H1 (cell line): ENCODE results near the gene CD28. TPM values are rescaled to one million over a fixed set of nuclear protein-coding genes. Genes with fewer than 3 reads are reported as not detected.

Source experiments
- CEBPB ChIP-seq: IDR thresholded peaks from 2 replicates; pipeline ENCODE4 v1.6.1; 2012; ENCODE audit warnings: low read depth, low read length
- GTF2F1 ChIP-seq: IDR thresholded peaks from 2 replicates; pipeline ENCODE4 v1.6.1; 2012; ENCODE audit warnings: low read depth, low read length, improper control_type of control experiment, borderline replicate concordance
- KDM4A ChIP-seq: IDR thresholded peaks from one replicate; pipeline ENCODE4 v1.7.1; 2012; ENCODE audit warnings: low read depth, mild to moderate bottlenecking, moderate library complexity, low read length, inconsistent platforms; ENCODE audit not compliant: severe bottlenecking
- KDM5A ChIP-seq: fragments of 200-600 bp; IDR thresholded peaks from 2 replicates; pipeline ENCODE4 v1.7.1; 2012; ENCODE audit warnings: mild to moderate bottlenecking, low read length, inconsistent platforms, mixed read lengths
- POLR2A ChIP-seq, 2 experiments: IDR thresholded peaks; 1 replicate in 1 of 2; 2 replicates in 1 of 2; pipeline ENCODE4 v1.6.1; 2011; ENCODE audit warnings: low read depth in 2 of 2, low read length in 2 of 2, mild to moderate bottlenecking in 2 of 2; ENCODE audit errors: control extremely low read depth in 1 of 2
- RFX5 ChIP-seq: IDR thresholded peaks from 2 replicates; pipeline ENCODE4 v1.6.1; 2011; ENCODE audit warnings: low read depth, low read length, improper control_type of control experiment, borderline replicate concordance
- SP4 ChIP-seq: IDR thresholded peaks from 2 replicates; pipeline ENCODE4 v1.6.1; 2012; ENCODE audit warnings: low read length, inconsistent platforms
- TEAD4 ChIP-seq: IDR thresholded peaks from 2 replicates; pipeline ENCODE4 v1.6.1; 2012; ENCODE audit warnings: low read depth, low read length, inconsistent platforms, mixed read lengths
- polyA plus RNA-seq, 7 experiments: library from polyadenylated mRNA; depleted of rRNA in 3 of 7; stranded (reverse) in 5 of 7; unstranded in 2 of 7; fragments of >200 nt in 5 of 7; fragments of 200-250 nt in 2 of 7; gene quantifications; 1 replicate in 5 of 7; 2 replicates in 1 of 7; 4 replicates in 1 of 7; pipeline versions ENCODE4 v1.2.1 to v1.2.3, GENCODE V29; 2011 to 2013; ENCODE audit warnings: missing spikeins in 2 of 7, mixed read lengths in 2 of 7
- total RNA-seq: library from RNA; stranded (reverse); fragmentation: NEBNext Ultra II Directional; extraction: Animal tissue kit (Norgen Biotek cat#: 25700); gene quantifications from 2 replicates; pipeline ENCODE4 v1.2.1, GENCODE V29; 2021
- TF ChIP-seq, protein P1 (sequence below): fragments of 300-600 bp; sonication (generic); IDR thresholded peaks from 2 replicates; pipeline ENCODE4 v1.7.1; 2012; ENCODE audit warnings: low read length, moderate library complexity, mild to moderate bottlenecking, inconsistent platforms; ENCODE audit not compliant: insufficient replicate concordance

CD28 gene
- total and polyA plus RNA-seq, 2 of the 8 experiments (the other 6 are each of a cell fraction or from before 2014, with no cell fraction given): not detected

- TF ChIP-seq, protein P1, sequence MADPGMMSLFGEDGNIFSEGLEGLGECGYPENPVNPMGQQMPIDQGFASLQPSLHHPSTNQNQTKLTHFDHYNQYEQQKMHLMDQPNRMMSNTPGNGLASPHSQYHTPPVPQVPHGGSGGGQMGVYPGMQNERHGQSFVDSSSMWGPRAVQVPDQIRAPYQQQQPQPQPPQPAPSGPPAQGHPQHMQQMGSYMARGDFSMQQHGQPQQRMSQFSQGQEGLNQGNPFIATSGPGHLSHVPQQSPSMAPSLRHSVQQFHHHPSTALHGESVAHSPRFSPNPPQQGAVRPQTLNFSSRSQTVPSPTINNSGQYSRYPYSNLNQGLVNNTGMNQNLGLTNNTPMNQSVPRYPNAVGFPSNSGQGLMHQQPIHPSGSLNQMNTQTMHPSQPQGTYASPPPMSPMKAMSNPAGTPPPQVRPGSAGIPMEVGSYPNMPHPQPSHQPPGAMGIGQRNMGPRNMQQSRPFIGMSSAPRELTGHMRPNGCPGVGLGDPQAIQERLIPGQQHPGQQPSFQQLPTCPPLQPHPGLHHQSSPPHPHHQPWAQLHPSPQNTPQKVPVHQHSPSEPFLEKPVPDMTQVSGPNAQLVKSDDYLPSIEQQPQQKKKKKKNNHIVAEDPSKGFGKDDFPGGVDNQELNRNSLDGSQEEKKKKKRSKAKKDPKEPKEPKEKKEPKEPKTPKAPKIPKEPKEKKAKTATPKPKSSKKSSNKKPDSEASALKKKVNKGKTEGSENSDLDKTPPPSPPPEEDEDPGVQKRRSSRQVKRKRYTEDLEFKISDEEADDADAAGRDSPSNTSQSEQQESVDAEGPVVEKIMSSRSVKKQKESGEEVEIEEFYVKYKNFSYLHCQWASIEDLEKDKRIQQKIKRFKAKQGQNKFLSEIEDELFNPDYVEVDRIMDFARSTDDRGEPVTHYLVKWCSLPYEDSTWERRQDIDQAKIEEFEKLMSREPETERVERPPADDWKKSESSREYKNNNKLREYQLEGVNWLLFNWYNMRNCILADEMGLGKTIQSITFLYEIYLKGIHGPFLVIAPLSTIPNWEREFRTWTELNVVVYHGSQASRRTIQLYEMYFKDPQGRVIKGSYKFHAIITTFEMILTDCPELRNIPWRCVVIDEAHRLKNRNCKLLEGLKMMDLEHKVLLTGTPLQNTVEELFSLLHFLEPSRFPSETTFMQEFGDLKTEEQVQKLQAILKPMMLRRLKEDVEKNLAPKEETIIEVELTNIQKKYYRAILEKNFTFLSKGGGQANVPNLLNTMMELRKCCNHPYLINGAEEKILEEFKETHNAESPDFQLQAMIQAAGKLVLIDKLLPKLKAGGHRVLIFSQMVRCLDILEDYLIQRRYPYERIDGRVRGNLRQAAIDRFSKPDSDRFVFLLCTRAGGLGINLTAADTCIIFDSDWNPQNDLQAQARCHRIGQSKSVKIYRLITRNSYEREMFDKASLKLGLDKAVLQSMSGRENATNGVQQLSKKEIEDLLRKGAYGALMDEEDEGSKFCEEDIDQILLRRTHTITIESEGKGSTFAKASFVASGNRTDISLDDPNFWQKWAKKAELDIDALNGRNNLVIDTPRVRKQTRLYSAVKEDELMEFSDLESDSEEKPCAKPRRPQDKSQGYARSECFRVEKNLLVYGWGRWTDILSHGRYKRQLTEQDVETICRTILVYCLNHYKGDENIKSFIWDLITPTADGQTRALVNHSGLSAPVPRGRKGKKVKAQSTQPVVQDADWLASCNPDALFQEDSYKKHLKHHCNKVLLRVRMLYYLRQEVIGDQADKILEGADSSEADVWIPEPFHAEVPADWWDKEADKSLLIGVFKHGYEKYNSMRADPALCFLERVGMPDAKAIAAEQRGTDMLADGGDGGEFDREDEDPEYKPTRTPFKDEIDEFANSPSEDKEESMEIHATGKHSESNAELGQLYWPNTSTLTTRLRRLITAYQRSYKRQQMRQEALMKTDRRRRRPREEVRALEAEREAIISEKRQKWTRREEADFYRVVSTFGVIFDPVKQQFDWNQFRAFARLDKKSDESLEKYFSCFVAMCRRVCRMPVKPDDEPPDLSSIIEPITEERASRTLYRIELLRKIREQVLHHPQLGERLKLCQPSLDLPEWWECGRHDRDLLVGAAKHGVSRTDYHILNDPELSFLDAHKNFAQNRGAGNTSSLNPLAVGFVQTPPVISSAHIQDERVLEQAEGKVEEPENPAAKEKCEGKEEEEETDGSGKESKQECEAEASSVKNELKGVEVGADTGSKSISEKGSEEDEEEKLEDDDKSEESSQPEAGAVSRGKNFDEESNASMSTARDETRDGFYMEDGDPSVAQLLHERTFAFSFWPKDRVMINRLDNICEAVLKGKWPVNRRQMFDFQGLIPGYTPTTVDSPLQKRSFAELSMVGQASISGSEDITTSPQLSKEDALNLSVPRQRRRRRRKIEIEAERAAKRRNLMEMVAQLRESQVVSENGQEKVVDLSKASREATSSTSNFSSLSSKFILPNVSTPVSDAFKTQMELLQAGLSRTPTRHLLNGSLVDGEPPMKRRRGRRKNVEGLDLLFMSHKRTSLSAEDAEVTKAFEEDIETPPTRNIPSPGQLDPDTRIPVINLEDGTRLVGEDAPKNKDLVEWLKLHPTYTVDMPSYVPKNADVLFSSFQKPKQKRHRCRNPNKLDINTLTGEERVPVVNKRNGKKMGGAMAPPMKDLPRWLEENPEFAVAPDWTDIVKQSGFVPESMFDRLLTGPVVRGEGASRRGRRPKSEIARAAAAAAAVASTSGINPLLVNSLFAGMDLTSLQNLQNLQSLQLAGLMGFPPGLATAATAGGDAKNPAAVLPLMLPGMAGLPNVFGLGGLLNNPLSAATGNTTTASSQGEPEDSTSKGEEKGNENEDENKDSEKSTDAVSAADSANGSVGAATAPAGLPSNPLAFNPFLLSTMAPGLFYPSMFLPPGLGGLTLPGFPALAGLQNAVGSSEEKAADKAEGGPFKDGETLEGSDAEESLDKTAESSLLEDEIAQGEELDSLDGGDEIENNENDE: no peak
- no peak for TF ChIP-seq RFX5
- no peak for TF ChIP-seq GTF2F1
- no peak for TF ChIP-seq KDM5A
- no peak for TF ChIP-seq POLR2A (IDR thresholded peaks at IDR 0.05; ENCODE audit: control extremely low read depth in 1 of 2, low read depth in 2 of 2, low read length in 2 of 2)
- TF ChIP-seq TEAD4: no peak
- no peak for TF ChIP-seq CEBPB
- no peak for TF ChIP-seq SP4
- no peak for TF ChIP-seq KDM4A
Observed at GRCh38 chr2:203734276-203734983, 28.0 kb downstream of the CD28 start (continued).
